CD4-positive, alpha-beta memory T cell (primary cell): Measurements from ENCODE around the gene GOLM1. TPM values are rescaled to one million over a fixed set of nuclear protein-coding genes. Genes with fewer than 3 reads are reported as not detected.

Source experiments
- CTCF ChIA-PET: fragments of 350-600 bp; sonication (Branson Sonifier 250); formaldehyde crosslinking; loops from one replicate; lab custom pipeline; 2021; ENCODE audit warnings: inconsistent platforms; ENCODE audit not compliant: partially characterized antibody; lab: Charles Lee
- POLR2A ChIA-PET: fragments of 350-600 bp; sonication (Branson Sonifier 250); formaldehyde crosslinking; loops from one replicate; lab custom pipeline; 2021; ENCODE audit not compliant: partially characterized antibody; lab: Charles Lee
- DNase-seq, 5 donors: peaks; one replicate each; pipeline versions ENCODE4 v3.0.0 to v3.0.0-alpha.2; 2020 to 2022; ENCODE audit warnings: mixed read lengths in 1 of 5
- H3K27ac ChIP-seq: one replicate; pipeline ENCODE4 v1.7.0; 2013; ENCODE audit warnings: low read depth, low read length
- H3K27me3 ChIP-seq: 2 replicates; pipeline ENCODE4 v1.7.0; 2013; ENCODE audit warnings: mild to moderate bottlenecking, low read length, moderate library complexity; ENCODE audit not compliant: insufficient read depth
- H3K36me3 ChIP-seq: 2 replicates; pipeline ENCODE4 v1.7.0; 2013; ENCODE audit warnings: mild to moderate bottlenecking, low read length, moderate library complexity; ENCODE audit not compliant: insufficient read depth
- H3K4me1 ChIP-seq: 2 replicates; pipeline ENCODE4 v1.7.0; 2013; ENCODE audit warnings: mild to moderate bottlenecking, low read length, moderate library complexity; ENCODE audit not compliant: insufficient read depth
- H3K4me3 ChIP-seq, 2 donors: one replicate each; pipeline ENCODE4 v1.7.0; 2013; ENCODE audit warnings: low read length in 2 of 2, mild to moderate bottlenecking in 1 of 2
- H3K9me3 ChIP-seq, 2 donors: one replicate each; pipeline ENCODE4 v1.7.0; 2013; ENCODE audit warnings: low read length in 2 of 2, control low read depth in 1 of 2; ENCODE audit not compliant: control insufficient read depth in 1 of 2
- H3K27ac Mint-ChIP-seq, 7 donors: one replicate each; pipeline ENCODE4 v1.8.0; 2020 to 2021; ENCODE audit warnings: mixed read lengths in 7 of 7, mild to moderate bottlenecking in 6 of 7, inconsistent platforms in 3 of 7, moderate library complexity in 3 of 7
- H3K27me3 Mint-ChIP-seq, 2 donors: one replicate each; pipeline ENCODE4 v1.8.0; 2020 to 2021; ENCODE audit warnings: mixed read lengths in 2 of 2
- H3K36me3 Mint-ChIP-seq, 2 donors: one replicate each; pipeline ENCODE4 v1.8.0; 2020 to 2021; ENCODE audit warnings: mixed read lengths in 2 of 2, inconsistent platforms in 1 of 2, mild to moderate bottlenecking in 1 of 2
- H3K4me1 Mint-ChIP-seq, 4 donors: one replicate each; pipeline ENCODE4 v1.8.0; 2020 to 2021; ENCODE audit warnings: mixed read lengths in 4 of 4, mild to moderate bottlenecking in 1 of 4
- H3K4me3 Mint-ChIP-seq, 8 donors: one replicate each; pipeline ENCODE4 v1.8.0; 2020 to 2021; ENCODE audit warnings: mixed read lengths in 8 of 8, mild to moderate bottlenecking in 7 of 8, moderate library complexity in 6 of 8, inconsistent platforms in 3 of 8
- H3K9me3 Mint-ChIP-seq, 8 donors: one replicate each; pipeline ENCODE4 v1.8.0; 2020 to 2021; ENCODE audit warnings: mixed read lengths in 8 of 8, mild to moderate bottlenecking in 5 of 8, inconsistent platforms in 3 of 8, moderate library complexity in 1 of 8
- intact Hi-C: fragments of 100-400 bp; cut with micrococcal nuclease; formaldehyde crosslinking; loops from one replicate; pipeline ENCODE4 v1.15.1; 2023
- polyA plus RNA-seq, 2 donors: library from polyadenylated mRNA; unstranded; fragments of 300-500 nt; fragmentation: Illumina TruSeq; gene quantifications; one replicate each; pipeline ENCODE4 v1.2.3, GENCODE V29; 2021
- total RNA-seq, 2 experiments: library from RNA; stranded (reverse); gene quantifications; one replicate each; pipeline ENCODE4 v1.2.3, GENCODE V29; 2021

Gene GOLM1
- total and polyA plus RNA-seq, 4 experiments from 2014 or later, result 0.54 to 1.00 TPM; not detected in 2

DNA sequence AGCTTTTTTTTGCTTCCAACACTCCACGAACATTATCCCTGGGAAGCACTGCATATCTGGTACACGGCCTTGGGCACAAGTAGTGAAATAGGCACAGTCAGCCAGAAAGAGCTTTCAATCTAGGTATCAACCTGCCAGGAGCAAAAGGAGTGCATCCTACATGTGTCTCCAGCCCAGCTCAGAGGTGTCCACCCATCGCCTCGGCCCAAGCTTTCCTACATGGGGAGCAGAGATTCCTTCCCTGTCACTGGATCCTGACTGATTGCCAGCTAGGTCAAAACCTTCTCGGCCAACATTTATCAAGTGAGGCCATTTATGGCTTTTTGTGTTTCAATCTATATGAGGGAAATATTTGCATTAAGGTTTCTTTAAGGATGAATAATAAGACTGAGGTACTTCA is 55.8 kb downstream of the GOLM1 start:
- intact Hi-C loops, result no loop called here
- H3K4me1 ChIP-seq, result no peaks in the 10 kb centered on the region
- DNase-seq, result no peak
- no peaks in the 10 kb centered on the region for H3K9me3 ChIP-seq
- POLR2A ChIA-PET, result no interaction called here
- CTCF ChIA-PET, result no interaction called here
- Mint-ChIP-seq H3K27ac (no peak overlapping the region), H3K9me3 (peaks cover 0 to 12% (median 2%) of the 10 kb centered on the region in 8 donors), H3K4me3 (no peak overlapping the region), H3K36me3 (no peaks in the 10 kb centered on the region), H3K4me1 (no peaks in the 10 kb centered on the region), H3K27me3 (no peaks in the 10 kb centered on the region)
- H3K27ac ChIP-seq, result no peak overlapping the region
- H3K4me3 ChIP-seq, result no peak overlapping the region
- no peaks in the 10 kb centered on the region for H3K36me3 ChIP-seq
- no peaks in the 10 kb centered on the region for H3K27me3 ChIP-seq

DNA sequence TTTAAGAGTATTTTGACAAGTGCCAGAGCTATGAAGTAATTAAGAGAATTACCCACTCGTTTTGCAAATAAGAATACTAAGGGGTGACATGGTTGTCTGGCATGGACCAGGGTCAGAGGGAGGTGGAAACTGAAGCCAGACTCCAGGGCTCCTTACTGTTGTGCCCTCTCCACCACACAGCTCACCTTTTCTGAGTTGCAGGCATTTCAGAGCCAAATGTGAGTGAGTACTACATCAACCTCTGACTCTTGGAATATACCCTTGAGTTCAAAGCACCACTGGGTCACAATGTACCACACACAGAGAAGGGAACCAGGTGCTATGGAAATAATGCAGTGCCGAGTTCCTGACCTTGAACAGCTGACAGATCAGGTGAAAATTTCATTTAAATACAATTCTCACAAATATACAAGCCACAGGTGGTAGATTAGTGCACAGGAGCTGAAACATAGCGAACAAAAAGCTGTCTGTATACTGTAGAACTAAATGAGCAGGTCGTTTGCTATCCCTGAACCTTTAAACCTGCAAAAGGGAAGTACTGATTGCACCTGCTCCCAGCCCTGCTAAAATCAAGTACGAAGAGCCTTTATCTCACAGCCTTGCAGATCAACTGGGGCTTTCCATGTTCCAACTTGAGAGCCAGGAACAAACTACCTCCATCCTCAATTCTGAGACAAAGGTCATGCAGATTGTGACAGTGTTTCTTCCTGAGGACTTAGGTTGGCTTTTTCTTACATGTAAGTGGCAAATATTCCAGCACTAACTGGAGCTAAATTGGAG is 57.0 kb downstream of the GOLM1 start:
- no peaks in the 10 kb centered on the region for H3K9me3 ChIP-seq
- Mint-ChIP-seq H3K4me1 (no peaks in the 10 kb centered on the region), H3K27ac (no peak overlapping the region), H3K36me3 (no peaks in the 10 kb centered on the region), H3K9me3 (peaks cover 0 to 23% (median 2%) of the 10 kb centered on the region in 8 donors), H3K4me3 (no peak overlapping the region), H3K27me3 (no peaks in the 10 kb centered on the region)
- H3K36me3 ChIP-seq, result no peaks in the 10 kb centered on the region
- ChIA-PET CTCF (no interaction called here), POLR2A (no interaction called here)
- DNase-seq, result no peak
- no peak overlapping the region for H3K27ac ChIP-seq
- intact Hi-C loops, result no loop called here
- H3K4me1 ChIP-seq, result no peaks in the 10 kb centered on the region
- no peaks in the 10 kb centered on the region for H3K27me3 ChIP-seq
- H3K4me3 ChIP-seq, result no peak overlapping the region

GRCh38 chr9:86041311-86041741 is 58.0 kb downstream of the GOLM1 start:
- H3K4me1 ChIP-seq, result no peaks in the 10 kb centered on the region
- H3K9me3 Mint-ChIP-seq, result peaks cover 0 to 30% (median 4%) of the 10 kb centered on the region in 8 donors
- no peaks in the 10 kb centered on the region for H3K36me3 Mint-ChIP-seq
- POLR2A ChIA-PET, result no interaction called here
- H3K4me1 Mint-ChIP-seq, result no peaks in the 10 kb centered on the region
- DNase-seq, result no peak
- no peak overlapping the region for H3K27ac ChIP-seq
- H3K27ac Mint-ChIP-seq, result no peak overlapping the region
- no peaks in the 10 kb centered on the region for H3K27me3 ChIP-seq
- no peak overlapping the region for H3K4me3 ChIP-seq
- H3K4me3 Mint-ChIP-seq, result no peak overlapping the region
- intact Hi-C loops, result no loop called here
- CTCF ChIA-PET, result no interaction called here
- no peaks in the 10 kb centered on the region for H3K36me3 ChIP-seq
- H3K27me3 Mint-ChIP-seq, result no peaks in the 10 kb centered on the region
- H3K9me3 ChIP-seq, result no peaks in the 10 kb centered on the region

DNA sequence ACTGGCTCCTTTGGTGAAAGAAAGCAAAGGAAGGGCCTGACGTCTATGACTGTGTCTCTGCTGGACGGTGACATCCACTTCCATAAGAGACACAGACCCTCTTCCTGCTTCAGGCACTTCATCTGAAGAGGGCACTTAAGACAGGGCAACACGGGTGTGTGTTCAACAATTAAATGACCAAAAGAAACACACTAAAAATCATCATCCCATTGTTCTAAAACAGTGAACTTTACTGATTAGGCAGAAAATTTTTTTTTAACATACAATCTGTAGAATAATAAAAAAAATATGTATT is 58.5 kb downstream of the GOLM1 start:
- CTCF ChIA-PET, result no interaction called here

DNA sequence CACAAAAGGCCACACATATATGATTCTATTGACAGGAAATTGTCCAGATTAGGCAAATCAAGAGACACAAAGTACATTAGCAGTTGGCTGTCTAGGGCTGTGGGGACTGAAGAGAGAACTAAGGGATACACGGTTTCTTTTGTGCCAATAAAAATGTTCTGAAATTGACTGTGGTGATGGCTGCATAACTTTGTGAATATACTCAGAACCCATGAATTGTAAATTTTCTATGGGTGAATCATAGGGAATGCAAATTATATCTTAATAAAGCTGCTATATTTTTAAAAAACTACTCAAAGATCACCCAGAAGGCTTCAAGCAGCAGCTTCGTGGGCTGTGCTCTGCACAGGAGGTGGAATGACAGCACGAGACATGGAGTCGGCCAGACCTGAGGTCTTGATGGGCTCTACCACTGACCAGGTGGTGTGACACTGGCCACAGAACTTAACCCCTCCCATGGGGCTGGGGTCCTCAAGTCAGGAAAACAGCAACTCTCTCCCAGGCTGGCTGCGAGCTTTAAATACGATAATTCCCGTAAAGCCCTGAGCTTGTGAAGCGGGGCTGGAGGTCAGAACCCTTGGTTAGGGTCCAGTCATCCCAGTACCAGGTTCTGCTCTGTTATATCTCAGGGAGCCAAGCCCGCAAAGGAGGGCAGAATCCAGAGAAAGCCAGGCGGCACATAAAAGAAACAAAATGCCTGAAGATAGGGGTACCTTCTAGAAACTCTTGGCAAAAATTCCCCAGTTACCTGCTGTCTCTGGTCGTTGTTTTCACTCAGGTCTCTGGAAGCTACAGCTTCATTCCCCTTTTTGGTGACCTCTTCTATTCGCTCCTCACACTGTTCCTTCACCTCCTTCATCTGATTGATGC is 59.1 kb downstream of the GOLM1 start:
- no peaks in the 10 kb centered on the region for H3K36me3 Mint-ChIP-seq
- no peak for DNase-seq
- H3K36me3 ChIP-seq, result no peaks in the 10 kb centered on the region
- no peak overlapping the region for H3K27ac ChIP-seq
- H3K27me3 Mint-ChIP-seq, result no peaks in the 10 kb centered on the region
- intact Hi-C loops, result no loop called here
- no peak overlapping the region for H3K27ac Mint-ChIP-seq
- no peaks in the 10 kb centered on the region for H3K9me3 ChIP-seq
- POLR2A ChIA-PET, result no interaction called here
- H3K9me3 Mint-ChIP-seq, result peaks cover 0 to 31% (median 4%) of the 10 kb centered on the region in 8 donors
- no peaks in the 10 kb centered on the region for H3K4me1 Mint-ChIP-seq
- H3K4me3 ChIP-seq, result no peak overlapping the region
- no peak overlapping the region for H3K4me3 Mint-ChIP-seq
- CTCF ChIA-PET, result no interaction called here
- no peaks in the 10 kb centered on the region for H3K27me3 ChIP-seq
- H3K4me1 ChIP-seq, result no peaks in the 10 kb centered on the region

More for the DNA sequence above, 58.5 kb downstream of the GOLM1 start:
- H3K4me3 ChIP-seq, result no peak overlapping the region
- no peaks in the 10 kb centered on the region for H3K27me3 ChIP-seq
- Mint-ChIP-seq H3K4me3 (no peak overlapping the region), H3K27ac (no peak overlapping the region), H3K36me3 (no peaks in the 10 kb centered on the region), H3K9me3 (peaks cover 0 to 31% (median 4%) of the 10 kb centered on the region in 8 donors), H3K4me1 (no peaks in the 10 kb centered on the region), H3K27me3 (no peaks in the 10 kb centered on the region)
- no peaks in the 10 kb centered on the region for H3K9me3 ChIP-seq
- H3K27ac ChIP-seq, result no peak overlapping the region
- H3K4me1 ChIP-seq, result no peaks in the 10 kb centered on the region
- DNase-seq, result no peak
- POLR2A ChIA-PET, result no interaction called here
- no peaks in the 10 kb centered on the region for H3K36me3 ChIP-seq
- intact Hi-C loops, result no loop called here

GRCh38 chr9:86036555-86036954 is 62.8 kb downstream of the GOLM1 start:
- H3K4me3 ChIP-seq, result no peak overlapping the region
- DNase-seq, result no peak
- no peaks in the 10 kb centered on the region for H3K9me3 ChIP-seq
- H3K36me3 ChIP-seq, result no peaks in the 10 kb centered on the region
- H3K4me1 Mint-ChIP-seq, result no peaks in the 10 kb centered on the region
- H3K36me3 Mint-ChIP-seq, result no peaks in the 10 kb centered on the region
- no peak overlapping the region for H3K27ac Mint-ChIP-seq
- no peaks in the 10 kb centered on the region for H3K27me3 ChIP-seq
- no peaks in the 10 kb centered on the region for H3K27me3 Mint-ChIP-seq
- H3K4me1 ChIP-seq, result no peaks in the 10 kb centered on the region
- ChIA-PET CTCF (no interaction called here), POLR2A (no interaction called here)
- intact Hi-C loops, result no loop called here
- peaks cover 0 to 45% (median 7%) of the 10 kb centered on the region in 8 donors for H3K9me3 Mint-ChIP-seq
- no peak overlapping the region for H3K27ac ChIP-seq
- no peak overlapping the region for H3K4me3 Mint-ChIP-seq

GRCh38 chr9:86035827-86036440 is 63.4 kb downstream of the GOLM1 start:
- Histone ChIP-seq H3K27me3 (no peaks in the 10 kb centered on the region), H3K9me3 (no peaks in the 10 kb centered on the region), H3K36me3 (no peaks in the 10 kb centered on the region), H3K27ac (no peak overlapping the region), H3K4me3 (no peak overlapping the region), H3K4me1 (no peaks in the 10 kb centered on the region)
- no peak overlapping the region for H3K27ac Mint-ChIP-seq
- H3K9me3 Mint-ChIP-seq, result peaks cover 0 to 45% (median 7%) of the 10 kb centered on the region in 8 donors
- no peak for DNase-seq
- H3K4me3 Mint-ChIP-seq, result no peak overlapping the region
- POLR2A ChIA-PET, result no interaction called here
- no peaks in the 10 kb centered on the region for H3K36me3 Mint-ChIP-seq
- intact Hi-C loops, result no loop called here
- no peaks in the 10 kb centered on the region for H3K27me3 Mint-ChIP-seq
- CTCF ChIA-PET, result no interaction called here
- H3K4me1 Mint-ChIP-seq, result no peaks in the 10 kb centered on the region
